HG02884 (cell line): ENCODE results near the gene ALG6.

Source experiments
- ATAC-seq: cut with Tn5 transposase; IDR thresholded peaks from one replicate; pipeline ENCODE4 v1.9.1; 2021; ENCODE audit warnings: mild to moderate bottlenecking, moderate library complexity; ENCODE audit not compliant: unreplicated experiment

The ALG6 gene

GRCh38 chr1:63367215-63368103, at the start of gene ALG6:
TSS of gene ALG6 (plus strand) at chr1:63367627. CDS start at chr1:63370978, 3,351 bp downstream.
- peak; percentile 92 for ATAC-seq

- no peak for ATAC-seq
These were observed 49.6 kb upstream of the ALG6 start for GRCh38 chr1:63317817-63318152.

GRCh38 chr1:63318201-63318979, 49.0 kb upstream of the ALG6 start:
- no peak for ATAC-seq

GRCh38 chr1:63319046-63320021, 48.1 kb upstream of the ALG6 start:
- no peak for ATAC-seq

GRCh38 chr1:63320022-63320721, 47.3 kb upstream of the ALG6 start:
- no peak for ATAC-seq

GRCh38 chr1:63321066-63321784, 46.2 kb upstream of the ALG6 start:
- no peak for ATAC-seq

GRCh38 chr1:63321785-63322113, 45.7 kb upstream of the ALG6 start:
- ATAC-seq = no peak

GRCh38 chr1:63322114-63322943, 45.1 kb upstream of the ALG6 start, which contains the start of gene FOXD3:
TSS of gene FOXD3 (plus strand) at chr1:63322567. CDS start at chr1:63323059, 492 bp downstream.
- ATAC-seq = peak; percentile 49

GRCh38 chr1:63322944-63323864, 44.2 kb upstream of the ALG6 start:
- no peak for ATAC-seq

- ATAC-seq = no peak
These were observed 43.3 kb upstream of the ALG6 start for GRCh38 chr1:63323865-63324778.

- ATAC-seq = no peak
These were observed 42.7 kb upstream of the ALG6 start for GRCh38 chr1:63324779-63325119.

- no peak for ATAC-seq
These were observed 42.0 kb upstream of the ALG6 start for GRCh38 chr1:63325279-63325985.

GRCh38 chr1:63326106-63326472, 41.3 kb upstream of the ALG6 start:
- ATAC-seq = no peak

GRCh38 chr1:63326473-63327380, 40.7 kb upstream of the ALG6 start:
- no peak for ATAC-seq

- no peak for ATAC-seq
These were observed 39.9 kb upstream of the ALG6 start for GRCh38 chr1:63327417-63328054.
